HG03103 (cell line): ENCODE results near the gene KATNAL2.

Experiments
- ATAC-seq: cut with Tn5 transposase; IDR thresholded peaks from one replicate; pipeline ENCODE4 v1.9.1; 2021; ENCODE audit warnings: low read depth; ENCODE audit not compliant: unreplicated experiment

The KATNAL2 gene

GRCh38 chr18:46917108-46917802 lies at the start of gene KATNAL2, which contains the start of gene PIAS2:
Gene KATNAL2 (plus strand): TSS chr18:46917602. CDS start chr18:46946873, 29,271 bp downstream.
Gene PIAS2 (minus strand): TSS chr18:46917507. CDS start chr18:46917345, 162 bp downstream.
- ATAC-seq, result peak; percentile 89

GRCh38 chr18:46868169-46868921 lies 49.1 kb upstream of the KATNAL2 start:
- no peak for ATAC-seq

- ATAC-seq, result no peak
Observed at GRCh38 chr18:46877329-46877987, 39.9 kb upstream of the KATNAL2 start.

GRCh38 chr18:46883180-46883579 lies 34.2 kb upstream of the KATNAL2 start:
- no peak for ATAC-seq

- ATAC-seq, result no peak
Observed at GRCh38 chr18:46886893-46887292, 30.5 kb upstream of the KATNAL2 start.

GRCh38 chr18:46888965-46889364 lies 28.4 kb upstream of the KATNAL2 start:
- no peak for ATAC-seq

GRCh38 chr18:46891742-46892214 lies 25.6 kb upstream of the KATNAL2 start:
- ATAC-seq, result peak; percentile 72

- peak; percentile 64 for ATAC-seq
Observed at GRCh38 chr18:46892842-46893241, 24.6 kb upstream of the KATNAL2 start.

- no peak for ATAC-seq
Observed at GRCh38 chr18:46893360-46893759, 24.0 kb upstream of the KATNAL2 start.

- no peak for ATAC-seq
Observed at GRCh38 chr18:46894124-46894523, 23.3 kb upstream of the KATNAL2 start.

- ATAC-seq, result no peak
Observed at GRCh38 chr18:46899274-46899948, 18.0 kb upstream of the KATNAL2 start.

- ATAC-seq, result no peak
Observed at GRCh38 chr18:46903406-46903805, 14.0 kb upstream of the KATNAL2 start.

GRCh38 chr18:46909497-46909896 lies 7.9 kb upstream of the KATNAL2 start:
- ATAC-seq, result no peak

GRCh38 chr18:46910856-46911255 lies 6.5 kb upstream of the KATNAL2 start:
- ATAC-seq, result no peak

- ATAC-seq, result no peak
Observed at GRCh38 chr18:46915800-46916550, 1.4 kb upstream of the KATNAL2 start.

- peak; percentile 19 for ATAC-seq
Observed at GRCh38 chr18:46916551-46917107, 773 bp upstream of the KATNAL2 start.

- peak; percentile 7 for ATAC-seq
Observed at GRCh38 chr18:46917803-46918600, 600 bp downstream of the KATNAL2 start.

GRCh38 chr18:46920067-46920466 lies 2.7 kb downstream of the KATNAL2 start:
- ATAC-seq, result no peak

- no peak for ATAC-seq
Observed at GRCh38 chr18:46920653-46921052, 3.3 kb downstream of the KATNAL2 start.
